HG02763 (cell line): ENCODE data around the gene PRKCA.

Experiments
- ATAC-seq: cut with Tn5 transposase; IDR thresholded peaks from one replicate; pipeline ENCODE4 v1.9.1; 2021; ENCODE audit warnings: mild to moderate bottlenecking, moderate library complexity; ENCODE audit not compliant: unreplicated experiment

PRKCA gene

GRCh38 chr17:66537502-66537901 lies 235.1 kb downstream of the PRKCA start:
- ATAC-seq: no peak

GRCh38 chr17:66538776-66539175 lies 236.4 kb downstream of the PRKCA start:
- ATAC-seq: no peak

GRCh38 chr17:66540131-66540781 lies 237.8 kb downstream of the PRKCA start:
- no peak for ATAC-seq

GRCh38 chr17:66541461-66542128 lies 239.2 kb downstream of the PRKCA start:
- ATAC-seq: peak; percentile 58

GRCh38 chr17:66542129-66542966 lies 239.9 kb downstream of the PRKCA start:
- ATAC-seq: peak; percentile 79

- no peak for ATAC-seq
Measured at GRCh38 chr17:66542967-66543520, 240.6 kb downstream of the PRKCA start.

GRCh38 chr17:66543526-66543925 lies 241.1 kb downstream of the PRKCA start:
- no peak for ATAC-seq

- ATAC-seq: no peak
Measured at GRCh38 chr17:66545918-66546317, 243.5 kb downstream of the PRKCA start.

- no peak for ATAC-seq
Measured at GRCh38 chr17:66547151-66547865, 244.9 kb downstream of the PRKCA start.

- no peak for ATAC-seq
Measured at GRCh38 chr17:66548158-66548557, 245.7 kb downstream of the PRKCA start.

GRCh38 chr17:66548659-66549310 lies 246.4 kb downstream of the PRKCA start:
- ATAC-seq: no peak

- no peak for ATAC-seq
Measured at GRCh38 chr17:66549311-66549704, 246.9 kb downstream of the PRKCA start.

- ATAC-seq: no peak
Measured at GRCh38 chr17:66549731-66550207, 247.4 kb downstream of the PRKCA start.

- no peak for ATAC-seq
Measured at GRCh38 chr17:66551839-66552238, 249.4 kb downstream of the PRKCA start.

- no peak for ATAC-seq
Measured at GRCh38 chr17:66552371-66552770, 250.0 kb downstream of the PRKCA start.

GRCh38 chr17:66555605-66556004 lies 253.2 kb downstream of the PRKCA start:
- no peak for ATAC-seq

GRCh38 chr17:66557200-66557599 lies 254.8 kb downstream of the PRKCA start:
- ATAC-seq: no peak

- ATAC-seq: no peak
Measured at GRCh38 chr17:66557886-66558285, 255.5 kb downstream of the PRKCA start.

GRCh38 chr17:66560691-66561090 lies 258.3 kb downstream of the PRKCA start:
- ATAC-seq: no peak

- ATAC-seq: no peak
Measured at GRCh38 chr17:66562119-66562518, 259.7 kb downstream of the PRKCA start.
